ENCODE data around the gene CILP2.

DNA sequence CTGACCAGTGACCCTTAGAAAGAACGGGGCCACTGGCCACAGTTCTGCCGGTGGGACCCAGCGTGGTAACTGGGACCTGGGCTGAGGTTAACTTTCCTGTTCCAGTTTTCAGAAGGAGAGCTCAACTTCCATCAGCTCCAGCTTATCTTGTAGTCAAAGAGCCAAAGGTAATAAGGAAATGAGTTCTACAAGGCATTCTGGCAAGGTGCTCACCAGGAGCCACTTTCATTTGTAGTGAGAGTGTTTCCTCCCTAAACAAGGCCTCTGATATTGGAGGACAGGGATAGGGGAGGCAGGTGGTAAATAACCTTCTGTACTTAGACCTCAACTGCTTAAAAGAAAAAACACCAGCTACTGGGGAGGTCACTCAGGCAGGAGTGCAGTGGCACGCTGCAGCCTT, 42.4 kb downstream of the CILP2 start:
- TF ChIP-seq, protein P1, sequence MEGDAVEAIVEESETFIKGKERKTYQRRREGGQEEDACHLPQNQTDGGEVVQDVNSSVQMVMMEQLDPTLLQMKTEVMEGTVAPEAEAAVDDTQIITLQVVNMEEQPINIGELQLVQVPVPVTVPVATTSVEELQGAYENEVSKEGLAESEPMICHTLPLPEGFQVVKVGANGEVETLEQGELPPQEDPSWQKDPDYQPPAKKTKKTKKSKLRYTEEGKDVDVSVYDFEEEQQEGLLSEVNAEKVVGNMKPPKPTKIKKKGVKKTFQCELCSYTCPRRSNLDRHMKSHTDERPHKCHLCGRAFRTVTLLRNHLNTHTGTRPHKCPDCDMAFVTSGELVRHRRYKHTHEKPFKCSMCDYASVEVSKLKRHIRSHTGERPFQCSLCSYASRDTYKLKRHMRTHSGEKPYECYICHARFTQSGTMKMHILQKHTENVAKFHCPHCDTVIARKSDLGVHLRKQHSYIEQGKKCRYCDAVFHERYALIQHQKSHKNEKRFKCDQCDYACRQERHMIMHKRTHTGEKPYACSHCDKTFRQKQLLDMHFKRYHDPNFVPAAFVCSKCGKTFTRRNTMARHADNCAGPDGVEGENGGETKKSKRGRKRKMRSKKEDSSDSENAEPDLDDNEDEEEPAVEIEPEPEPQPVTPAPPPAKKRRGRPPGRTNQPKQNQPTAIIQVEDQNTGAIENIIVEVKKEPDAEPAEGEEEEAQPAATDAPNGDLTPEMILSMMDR (IDR thresholded peaks at IDR 0.05): no peak
- no peak for TF ChIP-seq POLR2A (IDR thresholded peaks at IDR 0.05)

Data from lower leg skin (tissue), 3 donors.